DMS114 treated with DMSO at 0.1 percent for 48 hours (cell line): Measurements from ENCODE around the gene SMARCC1.

Experiments used
- DNase-seq: peaks from one replicate; lab custom pipeline; 2025; ENCODE audit not compliant: unreplicated experiment; lab: John Stamatoyannopoulos, UW

The SMARCC1 gene

GRCh38 chr3:47705391-47705790 is 76.3 kb downstream of the SMARCC1 start:
- no peak for DNase-seq

- no peak for DNase-seq
These were observed 77.5 kb downstream of the SMARCC1 start for GRCh38 chr3:47704237-47704612.

GRCh38 chr3:47701388-47701787 is 80.3 kb downstream of the SMARCC1 start:
- DNase-seq = no peak

GRCh38 chr3:47692158-47692557 is 89.5 kb downstream of the SMARCC1 start:
- DNase-seq = no peak

GRCh38 chr3:47688488-47688887 is 93.2 kb downstream of the SMARCC1 start:
- no peak for DNase-seq

- DNase-seq = no peak
These were observed 96.7 kb downstream of the SMARCC1 start for GRCh38 chr3:47685037-47685436.

- no peak for DNase-seq
These were observed 100.7 kb downstream of the SMARCC1 start for GRCh38 chr3:47681016-47681415.

GRCh38 chr3:47678446-47679338 is 103.0 kb downstream of the SMARCC1 start:
- DNase-seq = no peak

GRCh38 chr3:47669026-47669749 is 112.5 kb downstream of the SMARCC1 start:
- DNase-seq = no peak

GRCh38 chr3:47666118-47666517 is 115.6 kb downstream of the SMARCC1 start:
- no peak for DNase-seq

GRCh38 chr3:47664519-47664918 is 117.2 kb downstream of the SMARCC1 start:
- no peak for DNase-seq

- no peak for DNase-seq
These were observed 118.0 kb downstream of the SMARCC1 start for GRCh38 chr3:47663630-47664240.

GRCh38 chr3:47661121-47661752 is 120.5 kb downstream of the SMARCC1 start:
- DNase-seq = no peak

- DNase-seq = no peak
These were observed 123.2 kb downstream of the SMARCC1 start for GRCh38 chr3:47658444-47658843.

- DNase-seq = no peak
These were observed 129.6 kb downstream of the SMARCC1 start for GRCh38 chr3:47652142-47652541.

- DNase-seq = no peak
These were observed 131.4 kb downstream of the SMARCC1 start for GRCh38 chr3:47650294-47650693.

- DNase-seq = no peak
These were observed 134.1 kb downstream of the SMARCC1 start for GRCh38 chr3:47647550-47647949.

- no peak for DNase-seq
These were observed 135.3 kb downstream of the SMARCC1 start for GRCh38 chr3:47646362-47646761.

- DNase-seq = no peak
These were observed 136.1 kb downstream of the SMARCC1 start for GRCh38 chr3:47645551-47645950.

GRCh38 chr3:47643092-47643491 is 138.6 kb downstream of the SMARCC1 start:
- no peak for DNase-seq

GRCh38 chr3:47641739-47642138 is 140.0 kb downstream of the SMARCC1 start:
- DNase-seq = no peak
